Testis (tissue), 3 donors: ENCODE results near the gene CREB3L4. TPM values are rescaled to one million over a fixed set of nuclear protein-coding genes. Genes with fewer than 3 reads are reported as not detected.

Source experiments
- DNase-seq: peaks from one replicate; pipeline ENCODE4 v3.0.0-alpha.2; 2019
- H3K27ac ChIP-seq, 2 donors: fragments of 200-600 bp; sonication (generic); one replicate each; pipeline ENCODE4 v1.5.1; 2019
- H3K27me3 ChIP-seq: fragments of 200-600 bp; sonication (generic); one replicate; pipeline ENCODE4 v1.5.1; 2019
- H3K36me3 ChIP-seq: fragments of 200-600 bp; sonication (generic); one replicate; pipeline ENCODE4 v1.5.1; 2017; ENCODE audit warnings: low read depth; ENCODE audit errors: missing control alignments
- H3K4me1 ChIP-seq: fragments of 200-600 bp; sonication (generic); one replicate; pipeline ENCODE4 v1.5.1; 2019
- H3K4me3 ChIP-seq, 2 donors: fragments of 200-600 bp; sonication (generic); one replicate each; pipeline ENCODE4 v1.5.1; 2017 to 2019
- H3K9me3 ChIP-seq: fragments of 200-600 bp; sonication (generic); one replicate; pipeline ENCODE4 v1.5.1; 2017
- POLR2A ChIP-seq: fragments of 450-650 bp; IDR thresholded peaks from one replicate; pipeline ENCODE4 v1.6.1; 2017; ENCODE audit warnings: antibody characterized with exemption, mild to moderate bottlenecking, moderate library complexity
- WGBS, 2 donors: methylation state at CpG; one replicate each; pipeline ENCODE4 v1.1.5; 2018; 5-methylcytosine and 5-hydroxymethylcytosine counted together
- intact Hi-C: fragments of 100-400 bp; cut with DNase I; formaldehyde crosslinking; loops from one replicate; pipeline ENCODE4 v1.15.1; 2023; ENCODE audit warnings: low total_unique reads
- polyA plus RNA-seq: library from polyadenylated mRNA; stranded (reverse); fragments of 350-450 nt; fragmentation: Illumina TruSeq; extraction: RNeasy Lipid Tissue Mini Kit (QIAGEN cat#74804); gene quantifications from one replicate; pipeline ENCODE4 v1.2.3, GENCODE V29; 2014; ENCODE audit warnings: low read depth, low replicate concordance; ENCODE audit not compliant: insufficient read depth
- total RNA-seq, 2 donors: library from RNA; depleted of rRNA; stranded (reverse); fragments of >200 nt; gene quantifications; one replicate each; pipeline ENCODE4 v1.2.3, GENCODE V29; 2016
- TF ChIP-seq, protein P1 (sequence below), 3 experiments: fragments of 450-650 bp in 2 of 3; fragments of 200-600 bp in 1 of 3; sonication (generic) in 1 of 3; IDR thresholded peaks; one replicate each; pipeline ENCODE4 v1.5.1; 2016 to 2019; ENCODE audit warnings: antibody characterized with exemption in 3 of 3, mild to moderate bottlenecking in 2 of 3, moderate library complexity in 1 of 3

Gene CREB3L4
- total and polyA plus RNA-seq, 3 donors from 2014 or later: 15.6 to 24.6 (median 22.2) TPM

- WGBS, 2 donors: 79 to 82% methylated on average over 4 of the region's 4 CpGs
- no peak for DNase-seq
- no peak for TF ChIP-seq POLR2A
- TF ChIP-seq, protein P1, sequence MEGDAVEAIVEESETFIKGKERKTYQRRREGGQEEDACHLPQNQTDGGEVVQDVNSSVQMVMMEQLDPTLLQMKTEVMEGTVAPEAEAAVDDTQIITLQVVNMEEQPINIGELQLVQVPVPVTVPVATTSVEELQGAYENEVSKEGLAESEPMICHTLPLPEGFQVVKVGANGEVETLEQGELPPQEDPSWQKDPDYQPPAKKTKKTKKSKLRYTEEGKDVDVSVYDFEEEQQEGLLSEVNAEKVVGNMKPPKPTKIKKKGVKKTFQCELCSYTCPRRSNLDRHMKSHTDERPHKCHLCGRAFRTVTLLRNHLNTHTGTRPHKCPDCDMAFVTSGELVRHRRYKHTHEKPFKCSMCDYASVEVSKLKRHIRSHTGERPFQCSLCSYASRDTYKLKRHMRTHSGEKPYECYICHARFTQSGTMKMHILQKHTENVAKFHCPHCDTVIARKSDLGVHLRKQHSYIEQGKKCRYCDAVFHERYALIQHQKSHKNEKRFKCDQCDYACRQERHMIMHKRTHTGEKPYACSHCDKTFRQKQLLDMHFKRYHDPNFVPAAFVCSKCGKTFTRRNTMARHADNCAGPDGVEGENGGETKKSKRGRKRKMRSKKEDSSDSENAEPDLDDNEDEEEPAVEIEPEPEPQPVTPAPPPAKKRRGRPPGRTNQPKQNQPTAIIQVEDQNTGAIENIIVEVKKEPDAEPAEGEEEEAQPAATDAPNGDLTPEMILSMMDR (IDR thresholded peaks at IDR 0.05): no peak
Measured at GRCh38 chr1:153961421-153961820, 6.3 kb upstream of the CREB3L4 start.

GRCh38 chr1:153962088-153963029 lies 5.3 kb upstream of the CREB3L4 start:
- TF ChIP-seq POLR2A: no peak
- TF ChIP-seq, protein P1 (IDR thresholded peaks at IDR 0.05): peak in 1 of 3 experiments; percentile 1
- Histone ChIP-seq H3K4me3 (peak overlapping the region; percentile 67 to 91), H3K27ac (peak overlapping the region; percentile 89 to 98), H3K4me1 (peaks cover 46% of the 10 kb centered on the region), H3K9me3 (no peaks in the 10 kb centered on the region), H3K36me3 (no peaks in the 10 kb centered on the region), H3K27me3 (no peaks in the 10 kb centered on the region)
- WGBS, 2 donors: 42 to 48% methylated on average over 11 to 16 of the region's 16 CpGs
- intact Hi-C loops: no loop called here
- no peak for DNase-seq

More at GRCh38 chr1:153961421-153961820, 6.3 kb upstream of the CREB3L4 start:
- Histone ChIP-seq H3K4me1 (peaks cover 52% of the 10 kb centered on the region), H3K9me3 (no peaks in the 10 kb centered on the region), H3K36me3 (no peaks in the 10 kb centered on the region), H3K27ac (peak overlapping the region in 1 of 2 donors; percentile 98), H3K27me3 (no peaks in the 10 kb centered on the region), H3K4me3 (no peak overlapping the region)
- intact Hi-C loops: no loop called here

- H3K4me1 ChIP-seq: peaks cover 47% of the 10 kb centered on the region
- 0% methylated on average over 30 to 49 of the region's 54 CpGs for WGBS, 2 donors
- no peaks in the 10 kb centered on the region for H3K9me3 ChIP-seq
- H3K36me3 ChIP-seq: no peaks in the 10 kb centered on the region
- peak within 1 kb of the TSS; percentile 67 to 91 for H3K4me3 ChIP-seq
- intact Hi-C loops: no loop called here
- no peaks in the 10 kb centered on the region for H3K27me3 ChIP-seq
- TF ChIP-seq, protein P1 (IDR thresholded peaks at IDR 0.05): no peak
- TF ChIP-seq POLR2A: peak; percentile 50
- H3K27ac ChIP-seq: peak within 1 kb of the TSS; percentile 89 to 98
- DNase-seq: peak; percentile 99
Measured at GRCh38 chr1:153963030-153963849, 4.5 kb upstream of the CREB3L4 start, which contains the start of gene SLC39A1. TSS of gene SLC39A1 (minus strand) at chr1:153963537. CDS start at chr1:153962715, 822 bp downstream.

DNA sequence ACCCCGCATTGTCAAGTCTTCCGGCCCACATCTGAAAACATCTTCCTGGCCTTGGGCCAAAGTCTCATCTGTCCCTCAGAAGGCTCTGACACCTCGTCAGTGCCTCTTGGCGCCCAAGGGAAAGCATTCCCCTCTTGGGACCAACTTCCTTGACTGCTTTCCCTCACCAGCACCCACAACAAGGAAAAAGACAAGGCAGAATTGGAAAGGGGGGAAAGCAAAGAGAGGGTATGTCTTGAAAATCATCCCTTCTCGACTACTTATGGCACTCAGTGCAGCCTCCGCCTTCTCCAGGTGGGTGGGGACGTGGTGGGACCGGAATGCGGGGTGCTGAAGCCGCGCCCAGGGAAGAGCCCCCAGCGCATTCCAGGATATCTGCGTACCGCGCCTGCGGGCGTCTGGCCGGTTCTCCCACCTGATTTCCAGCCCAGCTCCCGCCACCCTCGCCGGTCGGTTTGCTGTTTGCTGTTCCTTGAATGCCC lies 3.8 kb upstream of the CREB3L4 start:
- WGBS, 2 donors: 0 to 1% methylated on average over 21 to 22 of the region's 22 CpGs
- peak; percentile 47 for DNase-seq
- peak overlapping the region; percentile 89 to 98 for H3K27ac ChIP-seq
- peaks cover 51% of the 10 kb centered on the region for H3K4me1 ChIP-seq
- intact Hi-C loops: no loop called here
- TF ChIP-seq, protein P1 (IDR thresholded peaks at IDR 0.05): no peak
- TF ChIP-seq POLR2A: no peak
- peak overlapping the region; percentile 67 to 91 for H3K4me3 ChIP-seq
- no peaks in the 10 kb centered on the region for H3K36me3 ChIP-seq
- no peaks in the 10 kb centered on the region for H3K27me3 ChIP-seq
- no peaks in the 10 kb centered on the region for H3K9me3 ChIP-seq
